ENCODE results near the gene FBXL16.

DNA sequence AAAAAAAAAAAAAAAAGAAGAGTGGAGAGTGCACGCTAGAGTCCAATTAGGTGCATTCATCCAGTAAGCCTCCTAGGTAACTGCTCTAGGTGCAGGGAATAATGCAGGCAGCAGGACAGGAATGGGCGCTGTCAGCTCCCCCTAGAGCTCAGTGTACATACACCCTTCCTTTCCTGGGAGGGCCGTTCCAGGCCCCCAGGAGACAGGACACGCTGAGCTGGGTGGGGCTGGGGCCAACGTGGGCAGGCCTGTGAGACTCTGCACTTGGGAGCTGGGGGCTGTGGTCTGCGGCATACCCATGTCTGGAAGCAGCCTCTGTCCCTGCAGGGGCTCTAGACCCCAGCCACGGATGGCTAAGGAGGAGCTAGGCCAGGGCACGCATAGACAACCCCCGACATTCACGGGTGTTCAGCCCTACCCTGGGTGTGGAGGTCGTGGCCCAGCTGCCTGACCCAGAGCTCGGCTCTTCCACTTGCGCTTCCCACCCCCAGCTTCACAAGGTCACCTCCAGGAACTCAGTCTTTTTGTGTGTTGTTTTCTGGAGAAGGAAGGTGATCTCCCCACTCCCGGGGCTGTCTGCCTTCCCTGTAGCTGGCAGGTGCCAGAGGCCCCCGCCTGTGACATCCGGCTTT is 14.3 kb upstream of the FBXL16 start:
- TF ChIP-seq, protein P1, sequence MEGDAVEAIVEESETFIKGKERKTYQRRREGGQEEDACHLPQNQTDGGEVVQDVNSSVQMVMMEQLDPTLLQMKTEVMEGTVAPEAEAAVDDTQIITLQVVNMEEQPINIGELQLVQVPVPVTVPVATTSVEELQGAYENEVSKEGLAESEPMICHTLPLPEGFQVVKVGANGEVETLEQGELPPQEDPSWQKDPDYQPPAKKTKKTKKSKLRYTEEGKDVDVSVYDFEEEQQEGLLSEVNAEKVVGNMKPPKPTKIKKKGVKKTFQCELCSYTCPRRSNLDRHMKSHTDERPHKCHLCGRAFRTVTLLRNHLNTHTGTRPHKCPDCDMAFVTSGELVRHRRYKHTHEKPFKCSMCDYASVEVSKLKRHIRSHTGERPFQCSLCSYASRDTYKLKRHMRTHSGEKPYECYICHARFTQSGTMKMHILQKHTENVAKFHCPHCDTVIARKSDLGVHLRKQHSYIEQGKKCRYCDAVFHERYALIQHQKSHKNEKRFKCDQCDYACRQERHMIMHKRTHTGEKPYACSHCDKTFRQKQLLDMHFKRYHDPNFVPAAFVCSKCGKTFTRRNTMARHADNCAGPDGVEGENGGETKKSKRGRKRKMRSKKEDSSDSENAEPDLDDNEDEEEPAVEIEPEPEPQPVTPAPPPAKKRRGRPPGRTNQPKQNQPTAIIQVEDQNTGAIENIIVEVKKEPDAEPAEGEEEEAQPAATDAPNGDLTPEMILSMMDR (IDR thresholded peaks at IDR 0.05): no peak
- TF ChIP-seq POLR2A (IDR thresholded peaks at IDR 0.05) (no peak), POLR2AphosphoS5 (IDR thresholded peaks at IDR 0.05) (no peak)

Measured in upper lobe of left lung (tissue), 4 donors.